ENCODE data around the gene ZXDC.

The ZXDC gene

DNA sequence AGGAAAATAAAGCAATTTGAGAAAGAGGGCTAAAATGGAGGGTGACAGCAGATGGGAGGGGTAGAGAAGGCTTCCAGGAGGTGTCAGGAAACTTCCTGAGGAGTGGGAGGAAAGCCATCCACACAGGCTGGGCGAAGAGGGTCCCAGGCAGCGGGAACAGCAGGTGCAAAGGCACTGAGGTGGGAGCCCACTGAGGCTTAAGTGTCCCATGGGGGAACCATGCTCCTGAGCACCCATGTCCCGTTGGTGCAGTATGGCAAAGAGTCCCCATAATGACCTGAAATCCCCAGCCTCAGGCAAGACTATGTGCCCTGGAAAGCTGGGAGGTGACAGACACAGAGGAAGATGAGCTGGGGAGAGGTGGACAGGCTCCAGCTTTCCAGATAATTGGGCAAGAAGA is 50.9 kb downstream of the ZXDC start:
- no peak overlapping the region for H3K4me3 ChIP-seq (ENCODE audit: low read depth, low read length)
- TF ChIP-seq, protein P1, sequence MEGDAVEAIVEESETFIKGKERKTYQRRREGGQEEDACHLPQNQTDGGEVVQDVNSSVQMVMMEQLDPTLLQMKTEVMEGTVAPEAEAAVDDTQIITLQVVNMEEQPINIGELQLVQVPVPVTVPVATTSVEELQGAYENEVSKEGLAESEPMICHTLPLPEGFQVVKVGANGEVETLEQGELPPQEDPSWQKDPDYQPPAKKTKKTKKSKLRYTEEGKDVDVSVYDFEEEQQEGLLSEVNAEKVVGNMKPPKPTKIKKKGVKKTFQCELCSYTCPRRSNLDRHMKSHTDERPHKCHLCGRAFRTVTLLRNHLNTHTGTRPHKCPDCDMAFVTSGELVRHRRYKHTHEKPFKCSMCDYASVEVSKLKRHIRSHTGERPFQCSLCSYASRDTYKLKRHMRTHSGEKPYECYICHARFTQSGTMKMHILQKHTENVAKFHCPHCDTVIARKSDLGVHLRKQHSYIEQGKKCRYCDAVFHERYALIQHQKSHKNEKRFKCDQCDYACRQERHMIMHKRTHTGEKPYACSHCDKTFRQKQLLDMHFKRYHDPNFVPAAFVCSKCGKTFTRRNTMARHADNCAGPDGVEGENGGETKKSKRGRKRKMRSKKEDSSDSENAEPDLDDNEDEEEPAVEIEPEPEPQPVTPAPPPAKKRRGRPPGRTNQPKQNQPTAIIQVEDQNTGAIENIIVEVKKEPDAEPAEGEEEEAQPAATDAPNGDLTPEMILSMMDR (IDR thresholded peaks at IDR 0.05; ENCODE audit: control insufficient read depth, extremely low read depth, insufficient read depth) = no peak
- DNase-seq (ENCODE audit: low read depth) = no peak

DNA sequence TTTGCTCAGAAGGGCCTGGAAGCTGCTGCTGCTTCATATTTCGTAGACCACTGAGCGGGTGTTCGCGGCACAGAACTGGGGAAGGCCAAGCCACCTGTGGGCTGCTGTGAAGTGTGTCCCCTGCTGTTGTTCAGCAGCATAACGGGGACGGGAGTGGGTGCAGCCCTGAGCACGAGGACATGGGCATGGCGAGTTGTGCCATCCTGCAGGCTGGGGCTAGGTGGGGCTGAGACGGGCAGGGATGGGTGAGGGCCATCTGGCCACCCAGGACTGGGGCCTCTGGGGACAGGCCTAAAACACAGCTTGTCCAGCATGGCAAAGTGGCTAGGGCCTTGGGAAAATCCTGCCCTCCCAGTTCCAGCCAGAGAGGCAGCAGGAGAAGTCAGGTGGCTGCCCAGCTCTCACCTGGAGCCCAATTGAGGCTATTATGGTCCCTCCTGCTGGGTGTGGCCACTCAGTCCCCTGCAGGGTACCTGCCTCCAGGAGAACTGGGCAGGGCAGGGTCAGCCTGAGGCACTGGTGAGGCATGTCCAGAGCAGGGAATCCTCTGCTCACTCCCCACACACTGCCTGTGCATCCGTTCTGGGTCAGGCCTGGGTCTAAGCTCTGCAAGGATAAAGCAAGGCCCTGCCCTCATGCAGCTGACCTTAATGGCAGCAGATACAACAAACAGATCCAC is 51.5 kb downstream of the ZXDC start:
- H3K4me3 ChIP-seq (ENCODE audit: low read depth, low read length) = no peak overlapping the region
- no peak for DNase-seq (ENCODE audit: low read depth)
- TF ChIP-seq, protein P1 (IDR thresholded peaks at IDR 0.05; ENCODE audit: control insufficient read depth, extremely low read depth, insufficient read depth) = no peak

DNA sequence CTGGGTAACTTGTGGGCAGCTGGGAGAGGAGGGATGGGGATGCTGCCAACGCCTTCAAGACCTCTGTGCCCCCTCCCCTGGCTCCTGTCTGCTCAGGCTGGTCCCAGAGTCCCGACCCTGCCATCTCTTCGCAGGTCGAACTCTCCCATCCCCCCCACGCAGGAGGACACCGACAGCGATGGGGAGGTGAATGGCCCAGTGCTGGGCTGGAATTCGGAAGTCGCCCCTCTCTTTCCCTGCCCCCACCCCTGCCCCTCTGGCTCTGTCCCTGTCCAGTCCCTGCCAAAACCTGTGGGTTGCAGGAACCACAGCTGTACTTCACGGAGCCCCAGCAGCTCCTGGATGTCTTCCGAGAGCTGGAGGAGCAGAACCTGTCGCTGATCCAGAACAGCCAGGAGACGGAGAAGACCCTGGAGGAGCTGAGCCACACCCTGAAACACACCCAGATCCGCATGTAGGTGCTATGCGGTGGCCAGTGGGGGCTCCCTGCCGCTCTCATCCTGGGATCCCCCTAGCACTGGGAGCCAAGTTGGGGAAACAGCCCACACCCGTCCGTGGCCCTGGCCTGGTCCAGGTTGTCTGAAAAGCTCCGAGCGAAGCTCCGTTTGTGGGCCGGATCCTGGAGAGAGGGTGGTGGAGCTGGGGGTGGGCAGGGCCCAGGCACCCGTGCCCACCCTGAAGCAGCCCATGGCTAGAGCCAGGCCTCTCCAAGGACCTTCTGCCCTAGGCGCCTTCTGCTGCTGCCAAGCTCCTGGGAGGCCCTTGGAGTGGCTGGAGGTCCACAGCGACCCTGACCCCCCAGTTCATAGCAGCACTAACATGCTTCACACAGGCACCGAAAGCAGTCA is 52.3 kb downstream of the ZXDC start:
- DNase-seq (ENCODE audit: low read depth) = no peak
- no peak overlapping the region for H3K4me3 ChIP-seq (ENCODE audit: low read depth, low read length)
- TF ChIP-seq, protein P1 (IDR thresholded peaks at IDR 0.05; ENCODE audit: control insufficient read depth, extremely low read depth, insufficient read depth) = no peak

DNA sequence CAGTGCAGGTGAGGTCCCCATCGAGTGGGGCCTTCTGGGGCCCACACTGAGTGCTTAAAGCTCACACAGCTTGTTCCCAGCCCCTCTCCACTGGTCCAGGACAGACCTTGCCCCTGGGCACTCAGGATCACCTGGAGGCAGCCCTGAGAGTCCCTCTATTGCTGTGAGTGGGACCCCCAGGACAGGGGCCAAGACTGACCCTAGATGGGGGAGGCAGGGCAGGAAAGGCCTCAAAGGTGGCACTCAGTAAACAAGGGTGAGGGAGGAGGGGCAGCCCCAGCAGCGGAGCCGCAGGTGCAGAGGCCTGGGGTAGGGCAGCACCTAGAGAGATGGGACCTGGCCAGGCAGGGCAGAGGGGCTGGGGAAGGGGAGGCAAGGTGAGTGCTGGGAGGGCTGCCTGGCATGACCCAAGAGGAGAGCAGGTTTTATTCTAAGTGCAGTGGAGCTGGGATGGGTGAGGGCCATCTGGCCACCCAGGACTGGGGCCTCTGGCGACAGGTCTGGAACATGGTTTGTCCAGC is 53.1 kb downstream of the ZXDC start:
- no peak for DNase-seq (ENCODE audit: low read depth)

DNA sequence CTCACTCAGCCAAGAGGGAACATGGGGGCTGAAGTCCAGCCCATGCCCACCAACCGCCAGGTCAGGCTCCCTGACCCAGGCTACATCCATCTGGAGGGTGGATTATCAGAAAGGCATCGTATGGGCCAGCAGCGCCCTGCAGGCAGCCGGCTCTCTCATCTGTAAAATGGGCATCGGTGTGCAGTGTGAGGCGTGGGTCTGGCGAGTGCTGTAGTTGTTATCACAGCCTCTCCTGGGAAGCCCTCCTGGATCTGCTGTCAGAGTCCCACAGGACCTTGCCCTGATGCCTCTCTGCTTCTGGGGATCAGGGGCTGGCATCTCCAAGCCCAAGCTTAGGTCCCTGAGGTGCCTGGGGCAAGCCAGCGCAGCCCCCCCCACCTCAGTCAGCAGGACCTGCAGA is 53.6 kb downstream of the ZXDC start:
- TF ChIP-seq, protein P1 (IDR thresholded peaks at IDR 0.05; ENCODE audit: control insufficient read depth, extremely low read depth, insufficient read depth) = no peak
- no peak overlapping the region for H3K4me3 ChIP-seq (ENCODE audit: low read depth, low read length)
- no peak for DNase-seq (ENCODE audit: low read depth)

More for the DNA sequence above, 53.1 kb downstream of the ZXDC start:
- no peak overlapping the region for H3K4me3 ChIP-seq (ENCODE audit: low read depth, low read length)
- TF ChIP-seq, protein P1 (IDR thresholded peaks at IDR 0.05; ENCODE audit: control insufficient read depth, extremely low read depth, insufficient read depth) = no peak

DNA sequence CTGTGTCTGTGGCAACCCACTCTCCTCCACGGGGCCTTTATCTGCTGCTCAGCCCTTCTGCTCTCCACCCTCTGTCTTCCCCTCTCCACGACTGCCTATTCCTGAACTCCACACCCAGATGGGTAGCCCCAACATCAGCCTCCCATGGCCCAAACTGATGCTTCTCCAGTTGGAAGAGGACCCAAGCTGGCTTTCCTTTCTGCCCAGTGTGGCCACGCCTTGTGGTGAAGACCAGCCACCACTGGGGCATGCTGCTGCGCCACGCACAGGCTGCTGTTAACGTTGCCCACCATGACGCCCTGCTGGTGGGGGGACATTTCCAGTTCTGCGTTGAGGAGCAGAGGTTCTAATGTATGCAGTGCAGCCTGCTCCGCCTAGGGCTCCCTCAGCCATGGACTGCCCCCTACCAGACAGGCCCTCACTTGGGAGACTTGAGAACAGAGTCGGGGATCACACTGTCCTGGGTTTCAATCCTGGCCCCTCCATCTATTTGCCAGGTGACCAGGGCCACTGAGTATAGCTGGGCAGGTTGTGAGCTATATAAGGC is 54.0 kb downstream of the ZXDC start:
- no peak overlapping the region for H3K4me3 ChIP-seq (ENCODE audit: low read depth, low read length)
- no peak for DNase-seq (ENCODE audit: low read depth)
- TF ChIP-seq, protein P1 (IDR thresholded peaks at IDR 0.05; ENCODE audit: control insufficient read depth, extremely low read depth, insufficient read depth) = no peak

Data from LNCaP clone FGC (cell line).